Measurements from ENCODE around the gene DIAPH1.

DNA sequence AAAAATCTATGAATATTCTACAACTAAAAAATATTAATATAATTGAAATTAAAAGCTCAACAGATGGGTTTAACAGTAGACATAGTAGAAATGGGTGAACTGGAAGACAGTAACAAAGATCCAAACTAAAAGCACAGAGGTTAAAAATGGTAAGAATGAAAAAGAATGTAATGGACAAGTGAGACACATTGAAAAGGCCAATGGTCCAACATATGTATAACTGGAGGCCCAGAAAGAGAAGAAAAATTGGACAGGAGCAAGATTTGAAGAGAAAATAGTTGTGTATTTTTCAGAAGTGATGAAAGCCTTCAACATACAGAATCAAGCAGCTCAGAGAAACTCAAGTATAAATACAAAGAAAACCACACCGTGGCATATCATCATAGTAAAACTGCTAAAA lies 71.3 kb downstream of the DIAPH1 start:
- TF ChIP-seq, protein P1, sequence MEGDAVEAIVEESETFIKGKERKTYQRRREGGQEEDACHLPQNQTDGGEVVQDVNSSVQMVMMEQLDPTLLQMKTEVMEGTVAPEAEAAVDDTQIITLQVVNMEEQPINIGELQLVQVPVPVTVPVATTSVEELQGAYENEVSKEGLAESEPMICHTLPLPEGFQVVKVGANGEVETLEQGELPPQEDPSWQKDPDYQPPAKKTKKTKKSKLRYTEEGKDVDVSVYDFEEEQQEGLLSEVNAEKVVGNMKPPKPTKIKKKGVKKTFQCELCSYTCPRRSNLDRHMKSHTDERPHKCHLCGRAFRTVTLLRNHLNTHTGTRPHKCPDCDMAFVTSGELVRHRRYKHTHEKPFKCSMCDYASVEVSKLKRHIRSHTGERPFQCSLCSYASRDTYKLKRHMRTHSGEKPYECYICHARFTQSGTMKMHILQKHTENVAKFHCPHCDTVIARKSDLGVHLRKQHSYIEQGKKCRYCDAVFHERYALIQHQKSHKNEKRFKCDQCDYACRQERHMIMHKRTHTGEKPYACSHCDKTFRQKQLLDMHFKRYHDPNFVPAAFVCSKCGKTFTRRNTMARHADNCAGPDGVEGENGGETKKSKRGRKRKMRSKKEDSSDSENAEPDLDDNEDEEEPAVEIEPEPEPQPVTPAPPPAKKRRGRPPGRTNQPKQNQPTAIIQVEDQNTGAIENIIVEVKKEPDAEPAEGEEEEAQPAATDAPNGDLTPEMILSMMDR (IDR thresholded peaks at IDR 0.05), result no peak
- no peak for TF ChIP-seq POLR2A (IDR thresholded peaks at IDR 0.05)
